GM19238 (cell line): ENCODE data around the gene LONP2.
"Not testable (repeated sequence)": the region's sequence is repeated elsewhere in the genome, so short reads cannot be mapped to it uniquely, and the experiment has no call there.

Experiments used
- DNase-seq: peaks from one replicate; pipeline ENCODE4 v3.0.0; 2011; ENCODE audit warnings: low spot score; ENCODE audit not compliant: insufficient read length

Gene LONP2

DNA sequence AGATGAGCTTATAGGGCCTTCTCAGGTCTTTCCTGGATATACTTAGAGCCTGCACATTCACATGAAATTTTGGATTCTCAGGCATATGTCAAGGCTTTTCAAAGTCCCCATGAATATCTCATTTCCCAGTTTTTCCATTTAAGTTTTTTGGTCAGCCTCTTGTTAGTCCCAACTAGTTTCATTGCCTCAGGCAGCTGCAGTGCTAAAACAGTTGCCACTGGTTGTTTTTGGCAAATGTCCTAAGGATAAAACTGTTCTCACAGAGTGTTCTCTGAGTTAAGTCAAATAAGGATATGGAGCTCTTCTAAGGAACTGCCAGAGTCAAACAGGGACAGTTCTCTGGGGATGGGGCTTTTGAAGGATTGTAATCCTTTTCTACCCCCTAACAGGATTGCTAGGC is 43.1 kb downstream of the LONP2 start:
- no peak for DNase-seq

DNA sequence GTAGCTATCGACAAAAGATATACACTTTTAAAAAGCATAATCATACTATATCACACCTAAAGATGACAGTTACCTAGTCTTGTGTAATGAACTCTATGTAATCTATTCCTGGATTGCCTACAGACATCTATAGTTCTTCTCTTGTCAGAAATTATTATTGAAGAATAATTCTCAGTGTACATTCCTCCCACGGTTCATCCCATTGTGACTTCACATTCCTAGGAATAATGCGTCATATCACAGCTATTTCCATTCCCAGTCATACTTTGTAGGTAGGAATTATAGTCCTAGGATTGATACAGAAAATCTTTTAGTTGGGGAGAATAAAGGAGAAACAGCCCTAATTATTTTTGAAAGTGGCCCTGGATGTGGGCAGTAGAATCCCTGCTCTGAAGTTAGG is 47.2 kb downstream of the LONP2 start:
- DNase-seq = no peak

DNA sequence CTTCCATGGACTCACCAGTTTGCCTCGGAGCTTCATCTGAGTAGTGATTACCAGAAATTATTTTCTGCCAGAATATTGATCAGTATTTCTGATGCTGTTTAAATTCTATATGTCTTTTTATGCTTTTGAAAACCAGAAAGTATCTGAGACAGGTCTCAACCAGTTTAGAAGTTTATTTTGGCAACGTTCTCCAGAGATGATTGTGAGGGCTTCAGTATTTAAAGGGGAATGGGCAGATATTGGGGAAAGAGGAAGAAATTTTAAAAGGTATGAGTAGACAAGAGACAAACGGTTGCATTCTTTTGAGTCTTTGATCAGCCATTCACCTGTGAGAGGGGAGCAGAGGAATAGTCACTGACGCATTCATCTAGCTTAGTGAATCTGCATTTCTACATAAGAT is 47.7 kb downstream of the LONP2 start:
- no peak for DNase-seq

DNA sequence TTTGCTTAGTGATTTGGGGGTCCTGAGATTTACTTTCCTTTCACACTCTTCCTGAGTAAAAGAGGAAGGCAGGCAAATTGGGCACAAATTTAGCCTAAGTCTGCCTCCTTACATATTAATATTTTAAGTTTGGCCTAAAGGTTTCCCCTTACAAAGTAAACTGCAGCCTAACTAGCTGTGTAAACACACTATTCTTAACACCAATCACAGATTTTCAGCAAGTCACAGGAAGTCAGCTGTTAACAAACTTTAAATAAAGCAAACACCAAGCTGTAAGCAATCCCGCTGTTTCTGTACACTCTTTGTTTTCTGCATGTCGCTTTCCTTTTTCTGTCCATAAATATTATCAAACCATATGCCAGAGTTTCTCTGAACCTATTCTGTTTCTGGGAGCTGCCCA is 48.4 kb downstream of the LONP2 start:
- no peak for DNase-seq

DNA sequence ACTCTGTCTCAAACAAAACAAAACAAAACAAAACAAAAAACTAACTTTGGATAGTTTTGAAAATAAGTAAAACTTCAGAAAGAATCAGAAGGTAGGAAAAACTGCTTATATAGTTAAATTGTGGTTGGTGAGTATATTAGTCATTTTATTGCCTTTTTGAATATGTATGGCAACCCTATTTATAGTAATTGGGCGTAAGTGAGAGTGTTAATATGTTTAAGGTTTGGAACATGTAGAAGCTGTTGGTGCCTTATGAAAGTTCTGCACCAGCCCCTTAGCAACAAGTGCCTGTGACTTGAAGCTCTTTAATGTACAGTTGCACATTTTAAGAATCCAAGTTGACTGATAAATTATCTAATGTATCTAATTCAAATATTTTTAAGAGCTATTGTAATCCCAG is 50.6 kb downstream of the LONP2 start:
- DNase-seq = no peak

DNA sequence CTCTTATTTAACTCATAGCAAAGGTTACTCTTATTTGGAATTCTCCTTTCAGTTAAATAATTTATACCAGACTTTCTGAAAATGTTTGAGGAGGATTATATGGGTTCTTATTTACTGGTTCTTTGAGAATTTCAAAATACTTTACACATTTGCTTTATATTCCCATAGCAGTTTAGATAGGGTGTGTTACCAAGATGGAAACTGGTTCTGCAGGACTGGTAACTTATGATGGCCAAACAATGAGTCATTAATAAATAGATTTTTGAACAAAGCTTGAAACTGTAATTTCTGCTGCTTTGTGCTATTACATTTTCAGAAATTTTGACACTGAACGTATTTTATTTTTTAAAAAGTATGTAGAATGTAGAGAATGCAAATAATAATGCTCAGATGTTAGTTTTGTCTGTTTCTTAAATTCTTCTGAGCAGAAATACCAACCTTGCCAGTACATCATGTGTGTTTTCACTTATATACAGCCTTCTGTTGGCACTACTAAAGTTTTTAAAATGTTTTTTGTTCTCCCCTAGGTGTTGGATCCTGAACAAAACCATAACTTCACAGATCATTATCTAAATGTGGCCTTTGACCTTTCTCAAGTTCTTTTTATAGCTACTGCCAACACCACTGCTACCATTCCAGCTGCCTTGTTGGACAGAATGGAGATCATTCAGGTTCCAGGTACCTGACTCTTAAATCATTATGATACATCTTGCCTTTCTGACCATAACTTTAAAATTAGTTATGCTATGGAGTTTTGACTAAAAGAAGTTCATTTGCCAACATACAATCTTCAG is 51.6 kb downstream of the LONP2 start:
- no peak for DNase-seq

DNA sequence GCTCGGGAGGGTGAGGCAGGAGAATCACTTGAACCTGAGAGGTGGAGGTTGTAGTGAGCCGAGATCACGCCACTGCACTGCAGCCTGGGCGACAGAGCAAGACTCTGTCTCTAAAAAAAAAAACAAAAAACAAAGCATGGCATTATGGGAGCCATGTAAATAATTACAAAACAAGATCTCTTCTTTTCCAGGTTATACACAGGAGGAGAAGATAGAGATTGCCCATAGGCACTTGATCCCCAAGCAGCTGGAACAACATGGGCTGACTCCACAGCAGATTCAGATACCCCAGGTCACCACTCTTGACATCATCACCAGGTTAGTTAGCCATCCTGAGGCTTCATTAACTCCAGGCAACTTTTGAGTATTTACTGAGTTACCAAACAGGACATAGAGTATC is 55.4 kb downstream of the LONP2 start:
- DNase-seq = no peak

DNA sequence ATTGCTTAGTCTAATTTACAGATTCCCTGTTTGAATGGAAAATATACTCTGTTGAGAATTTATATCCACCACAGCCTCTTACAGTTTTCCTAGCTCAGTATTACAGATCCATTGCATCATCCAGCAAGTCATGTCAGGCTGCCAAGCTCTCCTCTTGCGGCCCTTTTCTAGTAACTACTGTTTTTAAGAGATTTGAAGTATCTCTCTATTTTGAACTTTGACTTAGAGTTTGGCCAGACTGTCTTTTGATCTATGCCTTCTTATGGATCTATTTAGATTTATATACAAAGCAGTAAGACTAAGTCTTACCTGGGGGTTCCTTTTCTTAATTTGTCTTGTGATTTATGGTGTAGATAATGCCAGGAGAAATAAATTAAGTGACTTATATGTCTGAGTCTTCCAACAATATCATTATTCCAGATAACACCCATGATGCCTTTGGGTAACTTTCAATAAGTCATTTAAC is 56.3 kb downstream of the LONP2 start:
- no peak for DNase-seq

DNA sequence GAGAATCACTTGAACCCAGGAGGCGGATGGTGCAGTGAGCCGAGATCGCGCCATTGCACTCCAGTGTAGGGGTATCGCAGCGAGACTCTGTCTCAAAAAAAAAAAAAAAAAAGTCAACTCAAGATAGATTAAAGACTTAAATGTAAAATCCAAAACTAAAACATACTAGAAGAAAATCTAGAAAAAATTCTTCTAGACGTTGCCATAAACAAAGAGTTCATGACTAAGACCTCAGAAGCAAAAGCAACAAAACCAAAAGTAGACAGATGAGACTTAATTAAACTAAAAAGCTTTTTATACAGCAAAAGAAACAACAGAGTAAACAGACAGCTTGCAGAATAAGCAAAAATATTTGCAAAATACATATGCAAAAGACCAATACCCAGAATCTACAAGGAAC is 64.4 kb downstream of the LONP2 start:
- no peak for DNase-seq

DNA sequence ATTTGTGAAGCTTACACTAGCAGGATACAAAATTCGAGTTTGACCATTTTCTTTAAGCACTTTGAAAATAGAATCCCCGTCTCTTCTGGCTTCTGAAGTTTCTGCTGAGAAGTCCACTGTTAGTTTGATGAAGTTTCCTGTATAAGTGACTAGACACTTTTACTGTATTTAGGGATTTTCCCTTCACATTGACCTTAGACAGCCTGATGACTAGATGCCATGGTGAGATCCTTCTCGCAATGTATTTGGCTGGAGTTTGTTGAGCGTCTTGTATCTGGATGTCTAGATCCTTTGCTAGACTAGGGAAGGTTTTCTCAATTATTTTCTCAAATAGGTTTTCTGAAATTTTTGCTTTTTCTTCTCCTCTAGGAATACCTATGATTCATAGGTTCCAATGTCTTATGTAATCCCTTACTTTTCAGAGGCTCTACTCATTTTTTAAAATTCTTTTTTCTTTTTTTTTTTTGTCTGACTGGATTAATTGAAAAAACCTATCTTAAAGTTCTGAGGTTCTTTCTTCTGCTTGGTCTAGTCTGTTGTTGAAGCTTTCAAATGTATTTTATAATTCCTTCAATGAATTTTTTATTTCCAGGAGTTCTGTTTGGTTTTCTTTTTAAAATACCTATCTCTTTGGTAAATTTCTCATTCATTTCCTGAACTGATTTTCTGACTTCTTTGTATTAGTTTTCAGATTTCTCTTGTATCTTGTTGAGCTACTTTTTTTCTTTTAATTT is 67.0 kb downstream of the LONP2 start:
- DNase-seq = no peak

DNA sequence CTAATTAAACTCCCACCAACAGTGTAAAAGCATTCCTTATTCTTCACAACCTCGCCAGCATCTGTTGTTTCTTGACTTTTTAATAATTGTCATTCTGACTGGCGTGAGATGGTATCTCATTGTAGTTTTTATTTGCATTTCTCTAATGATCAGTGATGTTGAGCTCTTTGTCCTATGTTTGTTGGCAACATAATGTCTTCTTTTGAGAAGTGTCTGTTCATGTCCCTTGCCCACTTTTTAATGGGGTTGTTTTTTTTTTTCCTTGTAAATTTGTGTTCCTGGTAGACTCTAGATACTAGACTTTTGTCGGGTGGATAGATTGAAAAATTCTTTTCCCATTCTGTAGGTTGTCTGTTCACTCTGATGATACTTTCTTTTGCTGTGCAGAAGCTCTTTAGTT is 69.8 kb downstream of the LONP2 start:
- not testable (repeated sequence) for DNase-seq

DNA sequence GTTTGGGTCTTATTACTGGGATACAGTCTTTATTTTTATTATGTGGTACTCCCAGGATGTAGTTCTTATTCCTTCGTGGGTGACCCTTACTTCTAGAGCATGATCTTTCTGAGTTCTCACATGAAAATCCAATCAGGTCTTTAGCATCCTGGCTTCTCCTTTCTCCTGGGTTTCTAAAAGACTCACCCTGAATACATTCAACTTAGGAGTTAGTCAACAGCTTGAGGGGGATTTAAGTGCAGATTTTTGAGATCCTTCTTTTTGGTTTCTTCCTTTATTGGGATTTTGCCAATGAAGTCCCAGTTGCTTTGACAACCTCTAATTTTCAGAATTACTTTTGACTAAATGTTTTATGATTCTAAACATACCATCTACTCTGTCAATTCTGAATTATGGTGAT is 72.9 kb downstream of the LONP2 start:
- no peak for DNase-seq

DNA sequence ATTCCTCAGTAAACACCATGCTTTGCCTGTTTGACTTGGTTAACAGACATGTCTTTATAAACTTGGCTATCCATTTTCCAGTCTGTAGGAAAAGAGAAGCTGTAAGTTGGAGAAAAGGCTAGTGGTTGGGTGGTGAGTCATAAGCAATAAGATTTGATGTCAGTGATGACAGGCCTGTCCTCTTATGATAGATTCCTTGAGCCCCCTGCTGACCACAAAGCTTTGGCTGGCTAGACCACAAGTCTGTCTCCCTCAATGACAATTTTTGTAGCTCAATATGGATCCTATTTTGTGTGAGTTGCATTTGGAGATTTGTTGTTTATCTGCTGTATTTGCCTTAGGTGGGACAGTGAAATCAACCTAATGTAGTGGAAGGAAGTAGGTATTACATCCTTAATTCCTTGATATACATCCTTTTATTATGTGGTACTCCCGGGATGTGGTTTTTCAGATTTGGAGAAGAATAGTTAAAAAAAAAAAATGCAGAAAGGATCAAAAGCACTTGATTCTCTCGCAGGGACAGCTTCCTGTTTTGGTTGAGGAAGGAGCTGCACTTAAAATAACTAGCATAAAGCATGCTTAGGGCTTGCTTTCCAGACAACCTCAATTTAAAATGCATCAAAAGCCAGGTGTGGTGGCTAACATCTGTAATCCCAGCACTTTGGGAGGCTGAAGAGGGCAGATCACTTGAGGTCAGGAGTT is 73.7 kb downstream of the LONP2 start:
- DNase-seq = no peak

DNA sequence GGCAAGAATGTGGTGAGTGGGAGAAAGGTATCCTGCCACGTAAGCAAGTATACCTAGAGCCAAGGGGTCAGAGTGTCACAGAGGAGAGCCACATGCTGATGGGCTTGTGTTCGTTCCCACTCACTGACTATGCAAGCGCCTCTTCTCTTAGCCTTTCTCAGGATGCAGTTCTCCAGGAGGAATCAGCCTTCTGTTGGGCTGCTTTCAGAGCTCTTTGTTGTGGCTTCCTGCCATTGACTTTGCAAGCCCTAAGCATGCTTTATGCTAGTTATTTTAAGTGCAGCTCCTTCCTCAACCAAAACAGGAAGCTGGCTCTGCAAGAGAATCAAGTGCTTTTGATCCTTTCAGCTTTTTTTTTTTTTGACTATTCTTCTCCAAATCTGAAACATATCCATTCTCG is 74.5 kb downstream of the LONP2 start:
- DNase-seq = no peak

DNA sequence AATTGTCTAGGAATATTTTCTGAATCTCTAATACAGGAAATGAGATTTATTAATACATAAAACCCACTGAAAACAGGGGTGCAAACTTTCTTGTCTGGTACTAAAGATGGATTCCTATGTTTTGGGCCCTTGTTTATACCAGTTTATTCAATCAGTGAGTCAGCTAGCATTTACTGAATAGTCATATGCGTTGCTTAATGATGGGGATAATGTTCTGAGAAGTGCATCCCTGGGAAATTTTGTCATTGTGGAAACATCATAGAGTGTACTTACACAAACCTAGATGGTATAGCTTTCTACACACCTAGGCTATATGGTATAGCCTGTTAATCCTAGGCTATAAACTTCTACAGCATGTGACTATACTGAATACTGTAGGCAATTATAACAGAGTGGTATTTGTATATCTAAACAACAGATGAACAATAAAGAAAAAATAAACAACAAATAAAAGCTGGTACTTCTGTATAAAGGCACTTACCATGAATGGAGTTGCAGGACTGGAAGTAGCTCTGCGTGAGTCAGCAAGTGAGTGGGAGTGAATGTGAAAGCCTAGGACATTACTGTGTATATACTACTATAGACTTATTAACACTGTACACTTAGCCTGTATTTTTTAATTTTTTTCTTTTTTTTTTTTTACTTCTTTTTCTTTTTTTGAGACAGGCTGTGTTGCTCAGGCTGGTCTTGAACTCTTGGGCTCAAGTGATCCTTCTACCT is 77.4 kb downstream of the LONP2 start:
- DNase-seq = no peak

DNA sequence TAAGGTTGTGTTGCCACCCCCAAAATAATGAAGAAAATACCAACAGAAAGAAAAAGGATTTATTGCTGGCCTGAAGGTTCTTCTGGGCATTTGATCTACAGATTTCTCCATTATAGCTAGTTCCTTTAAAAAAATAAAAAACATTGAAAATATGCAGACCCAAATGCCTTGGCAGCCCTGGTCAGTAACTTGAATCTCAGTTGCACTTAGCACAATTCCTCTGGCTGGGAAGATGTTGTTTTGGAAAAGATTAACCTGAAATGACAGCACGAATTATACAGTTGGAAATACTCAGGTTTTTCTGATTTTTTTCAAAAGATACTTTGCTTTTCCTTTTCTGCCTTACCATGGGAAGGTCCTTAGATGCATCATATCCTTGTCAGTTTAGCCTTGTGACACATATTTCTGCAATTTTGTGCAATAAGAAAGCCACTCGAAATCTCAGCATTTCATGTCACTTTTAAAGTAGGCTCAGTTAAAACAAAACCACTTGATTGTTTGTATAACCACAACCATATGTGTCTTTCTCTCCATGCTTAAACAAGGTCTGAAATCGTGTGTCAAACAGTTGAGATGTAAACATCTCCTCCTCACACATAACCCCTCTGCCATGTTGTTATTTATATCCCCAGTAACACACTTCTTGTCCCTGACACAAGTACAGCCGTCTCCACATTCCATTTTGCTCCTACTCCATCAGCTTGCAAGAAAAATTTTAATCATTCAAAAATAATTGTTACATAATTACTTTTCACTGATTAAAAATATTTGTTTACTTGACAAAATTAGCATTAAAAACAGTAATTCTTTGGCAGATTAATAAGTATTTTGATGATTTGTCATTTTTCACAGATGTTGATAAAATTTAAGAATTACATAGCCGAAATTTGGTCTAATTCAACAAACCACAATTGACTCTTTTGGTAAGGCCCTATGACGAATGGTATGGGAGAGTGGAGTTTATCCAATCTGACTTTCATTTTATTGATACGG is 80.0 kb downstream of the LONP2 start:
- no peak for DNase-seq

DNA sequence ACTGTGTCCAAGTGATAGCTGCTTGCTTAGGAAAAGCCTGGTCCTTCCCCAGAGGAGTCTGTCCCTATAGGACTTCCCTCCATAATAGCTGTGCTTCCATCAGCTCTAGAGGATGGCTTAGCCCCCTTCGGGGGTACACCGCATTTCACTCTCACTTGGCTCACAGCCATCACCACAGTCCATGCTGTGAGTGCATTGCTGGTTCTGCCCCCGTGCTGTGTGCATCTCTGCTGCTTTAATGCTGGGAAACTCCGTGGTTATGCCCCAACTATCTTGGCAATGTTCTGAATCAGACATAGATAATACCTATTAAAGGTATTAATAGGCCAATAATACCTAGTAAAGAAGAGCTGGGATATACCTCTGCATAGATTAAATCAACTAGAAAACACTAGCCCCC is 82.8 kb downstream of the LONP2 start:
- no peak for DNase-seq

DNA sequence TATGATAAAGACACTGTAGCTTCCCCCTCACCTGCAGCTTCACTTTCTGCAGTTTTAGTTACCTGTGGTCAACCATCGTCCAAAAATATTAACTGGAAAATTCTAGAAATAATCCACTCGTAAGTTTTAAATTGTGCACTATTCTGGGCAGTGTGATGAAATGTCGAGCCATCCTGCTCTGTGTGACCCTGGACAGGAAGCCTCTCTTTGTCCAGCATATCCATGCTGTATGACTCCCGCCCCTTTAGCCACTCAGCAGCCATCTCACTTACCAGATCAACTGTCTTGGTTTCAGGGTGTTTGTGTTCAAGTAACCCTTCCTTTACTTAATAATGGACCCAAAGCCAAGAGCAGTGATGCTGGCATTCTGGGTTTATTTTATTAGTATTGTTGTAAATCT is 85.0 kb downstream of the LONP2 start:
- no peak for DNase-seq

DNA sequence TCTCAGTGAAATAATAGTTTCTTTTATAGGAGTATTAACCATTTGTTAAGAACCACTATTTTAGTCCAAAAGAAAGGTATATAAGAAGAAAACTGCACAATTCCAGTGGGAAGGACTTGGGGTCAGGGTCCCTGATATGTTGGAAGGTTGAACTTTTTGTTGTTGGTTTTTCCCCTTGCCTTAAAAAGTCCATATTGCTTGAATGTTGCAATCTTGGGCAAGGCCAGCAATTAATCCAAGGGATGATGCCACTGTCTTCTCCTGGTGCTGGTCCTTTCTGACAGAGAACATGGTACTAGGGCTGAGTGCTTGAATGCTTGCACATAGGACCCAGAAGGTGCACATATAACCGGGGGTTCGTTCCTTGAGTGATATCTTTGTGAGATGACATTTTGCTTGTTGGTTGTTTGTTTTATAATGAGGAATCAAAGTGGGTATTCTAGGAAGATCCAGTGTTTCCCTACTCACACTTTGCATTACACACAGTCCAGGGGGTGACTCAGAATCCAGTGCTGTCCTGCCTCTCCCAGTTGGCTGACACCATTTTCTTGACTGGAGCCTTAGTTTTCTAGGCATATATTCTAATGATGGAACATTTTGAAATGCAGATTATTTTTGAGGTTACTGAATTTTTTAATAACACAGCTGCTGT is 86.2 kb downstream of the LONP2 start:
- DNase-seq = no peak

DNA sequence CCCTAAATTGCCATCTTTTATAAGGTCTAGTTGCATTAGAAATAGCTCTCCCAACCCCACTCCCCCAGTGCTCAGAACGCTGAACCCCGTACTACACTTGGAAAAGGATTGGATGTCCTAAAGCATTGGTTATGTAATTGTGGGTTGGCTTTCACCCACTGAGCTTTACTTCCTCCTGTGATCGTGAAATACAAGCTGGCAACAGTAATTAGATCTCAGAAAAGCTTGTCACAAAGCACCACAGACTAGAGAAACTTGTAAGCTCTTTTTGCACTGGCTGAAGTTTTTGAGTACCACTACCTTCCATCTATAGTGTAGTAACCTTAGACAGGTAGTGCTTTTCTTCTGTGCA is 86.7 kb downstream of the LONP2 start:
- DNase-seq = no peak
